GM12878 (cell line): ENCODE measurements around the gene PITX1. TPM values are rescaled to one million over a fixed set of nuclear protein-coding genes. Genes with fewer than 3 reads are reported as not detected.

Experiments
- ATAC-seq: fragments of 200-7000 bp; cut with Tn5 transposase; 3 replicates; pipeline ENCODE4 v1.9.1; 2020; ENCODE audit warnings: mild to moderate bottlenecking, moderate library complexity
- BruUV-seq: library from RNA; stranded (reverse); fragments of 400-500 nt; replicated peaks from 2 replicates; lab custom pipeline; 2021; lab: Mats Ljungman, UMichigan
- CTCF ChIA-PET: fragments of 300-600 bp; sonication (Branson Sonifier 250); formaldehyde crosslinking; extraction: SDS; loops from one replicate; lab custom pipeline; 2021; ENCODE audit warnings: inconsistent platforms; lab: Yijun Ruan, JAX
- POLR2A ChIA-PET: fragments of 350-600 bp; formaldehyde crosslinking; extraction: SDS; loops from one replicate; lab custom pipeline; 2021; ENCODE audit warnings: inconsistent platforms; lab: Charles Lee
- RAD21 ChIA-PET: fragments of 300-600 bp; sonication (Branson Sonifier 250); formaldehyde crosslinking; loops from one replicate; lab custom pipeline; 2023; ENCODE audit warnings: antibody characterized with exemption; ENCODE audit not compliant: unreplicated experiment; lab: Charles Lee
- SMC1A ChIA-PET: fragments of 300-600 bp; sonication (Branson Sonifier 250); formaldehyde crosslinking; loops from one replicate; lab custom pipeline; 2023; ENCODE audit not compliant: unreplicated experiment, uncharacterized antibody; lab: Charles Lee
- DNase-seq: peaks from one replicate; pipeline ENCODE4 v3.0.0-alpha.2; 2011; ENCODE audit warnings: low read depth, low spot score
- FAIRE-seq: peaks from 3 replicates; lab custom pipeline; 2011; peaks lifted over from hg19 to GRCh38; lab: Jason Lieb, UNC
- H2AFZ ChIP-seq: 2 replicates; pipeline ENCODE4 v1.6.0; 2011; ENCODE audit warnings: low read depth, low read length, control low read depth; ENCODE audit not compliant: control insufficient read depth
- H3K27ac ChIP-seq: 2 replicates; pipeline ENCODE4 v1.5.1; 2011; ENCODE audit warnings: control low read depth; ENCODE audit not compliant: control insufficient read depth, insufficient read depth
- H3K27me3 ChIP-seq, 2 experiments: replicated peaks in 1 of 2; 2 replicates each; pipeline versions ENCODE4 v1.6.0 to v1.6.1; 2011; ENCODE audit warnings: low read length in 1 of 2; ENCODE audit not compliant: control insufficient read depth in 2 of 2, insufficient read depth in 2 of 2
- H3K36me3 ChIP-seq, 2 experiments: 2 replicates each; pipeline ENCODE4 v1.5.1; 2011; ENCODE audit warnings: low read length in 1 of 2; ENCODE audit not compliant: control insufficient read depth in 2 of 2, insufficient read depth in 2 of 2
- H3K4me1 ChIP-seq: 2 replicates; pipeline ENCODE4 v1.6.1; 2011; ENCODE audit warnings: mild to moderate bottlenecking, low read length, moderate library complexity, mixed read lengths; ENCODE audit not compliant: control insufficient read depth, insufficient read depth
- H3K4me2 ChIP-seq: 2 replicates; pipeline ENCODE4 v1.6.0; 2011; ENCODE audit warnings: control low read depth; ENCODE audit not compliant: control insufficient read depth, insufficient read depth
- H3K4me3 ChIP-seq: fragments of 200-600 bp; sonication (generic); 2 replicates; pipeline ENCODE4 v1.5.1; 2016
- H3K79me2 ChIP-seq: 2 replicates; pipeline ENCODE4 v1.6.0; 2011; ENCODE audit warnings: low read length; ENCODE audit not compliant: control insufficient read depth, insufficient read depth
- H3K9ac ChIP-seq: 2 replicates; pipeline ENCODE4 v1.8.0; 2011; ENCODE audit warnings: low read length, control low read depth, mixed read lengths; ENCODE audit not compliant: control insufficient read depth, insufficient read depth
- H3K9me3 ChIP-seq: replicated peaks from 3 replicates; pipeline ENCODE4 v1.5.1; 2011; ENCODE audit warnings: mild to moderate bottlenecking, low read length; ENCODE audit not compliant: control insufficient read depth, insufficient read depth
- H4K20me1 ChIP-seq: 2 replicates; pipeline ENCODE4 v1.6.0; 2011; ENCODE audit not compliant: control insufficient read depth, insufficient read depth
- E2F8 ChIP-seq: fragments of 450-650 bp; IDR thresholded peaks from 2 replicates; pipeline ENCODE4 v1.6.1; 2018; ENCODE audit warnings: mild to moderate bottlenecking, low read depth, moderate library complexity; ENCODE audit not compliant: partially characterized antibody
- EP300 ChIP-seq, 2 experiments: fragments of 150-350 bp in 1 of 2; IDR thresholded peaks; 2 replicates each; pipeline ENCODE4 v1.6.1; 2011 to 2012; ENCODE audit warnings: low read depth in 2 of 2, low read length in 2 of 2, borderline replicate concordance in 1 of 2, improper control_type of control experiment in 1 of 2, inconsistent platforms in 1 of 2; ENCODE audit not compliant: control insufficient read depth in 1 of 2
- ESRRA ChIP-seq: IDR thresholded peaks from 2 replicates; pipeline ENCODE4 v1.6.1; 2012; ENCODE audit warnings: mild to moderate bottlenecking, low read length, improper control_type of control experiment
- FOS ChIP-seq: IDR thresholded peaks from 3 replicates; pipeline ENCODE4 v1.6.1; 2011; ENCODE audit warnings: borderline replicate concordance; ENCODE audit not compliant: insufficient read length; ENCODE audit errors: extremely low read depth
- HSF1 ChIP-seq: fragments of 150-350 bp; IDR thresholded peaks from 2 replicates; pipeline ENCODE4 v1.6.1; 2014; ENCODE audit warnings: mild to moderate bottlenecking, low read depth, low read length
- SKIL ChIP-seq: fragments of 450-650 bp; IDR thresholded peaks from 2 replicates; pipeline ENCODE4 v1.6.1; 2017; ENCODE audit warnings: mild to moderate bottlenecking, low read depth, inconsistent platforms; ENCODE audit not compliant: poor library complexity, severe bottlenecking
- SP1 ChIP-seq: IDR thresholded peaks from one replicate; pipeline ENCODE4 v1.6.1; 2011; ENCODE audit warnings: low read depth, low read length
- SRF ChIP-seq, 2 experiments: IDR thresholded peaks; 2 replicates each; pipeline ENCODE4 v1.6.1; 2011; ENCODE audit warnings: low read depth in 2 of 2, low read length in 2 of 2, mild to moderate bottlenecking in 1 of 2, moderate library complexity in 1 of 2
- ZBED1 ChIP-seq: IDR thresholded peaks from 2 replicates; pipeline ENCODE4 v1.6.1; 2016; ENCODE audit warnings: borderline replicate concordance
- ZNF687 ChIP-seq: fragments of 450-650 bp; IDR thresholded peaks from 2 replicates; pipeline ENCODE4 v1.6.1; 2017; ENCODE audit warnings: mild to moderate bottlenecking, moderate library complexity
- WGBS: methylation state at CpG from one replicate; pipeline ENCODE4 v1.1.6; 2016; ENCODE audit warnings: low lambda C conversion rate; ENCODE audit not compliant: insufficient replicate concordance, insufficient coverage; ENCODE audit errors: missing lambda C conversion rate; 5-methylcytosine and 5-hydroxymethylcytosine counted together
- in situ Hi-C: fragments of 300-500 bp; cut with MboI; formaldehyde crosslinking; loops from 9 replicates; pipeline ENCODE4 v1.14.3; 2018; ENCODE audit warnings: mixed read lengths
- intact Hi-C: fragments of 100-400 bp; cut with micrococcal nuclease; formaldehyde crosslinking; loops from one replicate; pipeline ENCODE4 v1.14.2; 2022; ENCODE audit not compliant: unreplicated experiment
- polyA plus RNA-seq, 11 experiments: library from polyadenylated mRNA; depleted of rRNA in 4 of 11; unstranded in 6 of 11; stranded (reverse) in 5 of 11; fragments of >200 nt; fragmentation: Nextera tagmentation in 4 of 11; fragmentation: Illumina TruSeq in 1 of 11; extraction: Ambion mirVana in 4 of 11; extraction: Trizol in 1 of 11; gene quantifications; 1 replicate in 1 of 11; 2 replicates in 10 of 11; pipeline versions ENCODE4 v1.2.1 to v1.2.3, GENCODE V29; 2011 to 2016; ENCODE audit warnings: inconsistent platforms in 2 of 11, missing spikeins in 2 of 11, low read depth in 1 of 11
- total RNA-seq, 4 experiments: library from RNA; depleted of rRNA in 3 of 4; stranded (reverse); fragments of >200 nt in 3 of 4; fragmentation: Illumina TruSeq in 1 of 4; extraction: Trizol in 1 of 4; gene quantifications; 2 replicates each; pipeline versions ENCODE4 v1.2.1 to v1.2.3, GENCODE V29; 2013 to 2021

The PITX1 gene
- total and polyA plus RNA-seq, 10 of the 15 experiments (the other 5 are each of a cell fraction or from before 2014, with no cell fraction given) = 0.16 to 1.1 (median 0.68) TPM; not detected in 5

GRCh38 chr5:135009736-135010501 is 24.1 kb downstream of the PITX1 start:
- RAD21 ChIA-PET = no interaction called here
- BruUV-seq = no TSS peak
- no peak for FAIRE-seq
- CTCF ChIA-PET = no interaction called here
- Histone ChIP-seq H3K4me2 (no peak overlapping the region), H3K79me2 (no peaks in the 10 kb centered on the region), H3K27ac (no peak overlapping the region), H3K27me3 (no peaks in the 10 kb centered on the region), H3K9ac (no peak overlapping the region), H3K4me1 (no peaks in the 10 kb centered on the region), H3K4me3 (no peak overlapping the region), H4K20me1 (no peaks in the 10 kb centered on the region), H3K36me3 (no peaks in the 10 kb centered on the region)
- SMC1A ChIA-PET = no interaction called here
- POLR2A ChIA-PET = no interaction called here
- 31% methylated on average over 11 of the region's 11 CpGs for WGBS
- intact Hi-C loops = no loop called here
- ATAC-seq = no peak
- TF ChIP-seq ZNF687 (no peak), HSF1 (no peak), ZBED1 (no peak), SP1 (no peak), E2F8 (no peak), SRF (IDR thresholded peaks at IDR 0.05; ENCODE audit: low read depth in 2 of 2, low read length in 2 of 2) (no peak), EP300 (IDR thresholded peaks at IDR 0.05; ENCODE audit: borderline replicate concordance in 1 of 2, control insufficient read depth in 1 of 2, low read depth in 2 of 2, low read length in 2 of 2) (no peak), FOS (no peak), ESRRA (no peak), SKIL (no peak)
- TF ChIP-seq, all 136 proteins: peak for 0
- in situ Hi-C loops = no loop called here
- no peaks in the 10 kb centered on the region for H3K9me3 ChIP-seq
- H2AFZ ChIP-seq = no peak overlapping the region
- DNase-seq = no peak
